Left ventricle myocardium inferior (tissue), 1 donor: ENCODE results near the gene CCDC57. TPM values are rescaled to one million over a fixed set of nuclear protein-coding genes. Genes with fewer than 3 reads are reported as not detected.

Source experiments
- DNase-seq: peaks from one replicate; pipeline ENCODE4 v3.0.0-alpha.2; 2020
- H3K27ac ChIP-seq: fragments of 200-600 bp; replicated peaks from 2 replicates; pipeline ENCODE4 v1.8.0; 2021
- H3K27me3 ChIP-seq: fragments of 200-600 bp; 2 replicates; pipeline ENCODE4 v1.8.0; 2021; ENCODE audit warnings: low read depth
- H3K36me3 ChIP-seq: fragments of 200-600 bp; 2 replicates; pipeline ENCODE4 v1.8.0; 2021
- H3K4me1 ChIP-seq: fragments of 200-600 bp; 2 replicates; pipeline ENCODE4 v1.8.0; 2021
- H3K4me3 ChIP-seq: fragments of 200-600 bp; 2 replicates; pipeline ENCODE4 v1.8.0; 2021; ENCODE audit warnings: mild to moderate bottlenecking, moderate library complexity
- H3K9me3 ChIP-seq: fragments of 200-600 bp; replicated peaks from 2 replicates; pipeline ENCODE4 v1.8.0; 2021
- CTCF ChIP-seq: fragments of 200-600 bp; IDR thresholded peaks from 2 replicates; pipeline ENCODE4 v1.8.0; 2021; ENCODE audit warnings: antibody characterized with exemption, mild to moderate bottlenecking, borderline replicate concordance
- intact Hi-C: fragments of 100-400 bp; cut with micrococcal nuclease; formaldehyde crosslinking; loops from one replicate; pipeline ENCODE4 v1.11.0; 2022
- total RNA-seq: library from RNA; stranded (reverse); fragmentation: NEBNext Ultra II Directional; extraction: Animal tissue kit (Norgen Biotek cat#: 25700); gene quantifications from one replicate; pipeline ENCODE4 v1.2.1, GENCODE V29; 2021
- donor health status: DM: no; HTN: yes; CAD: no; lungs with severe emphysema.

Gene CCDC57
- total RNA-seq, 1 donor from 2014 or later = 8.1 TPM

- Histone ChIP-seq H3K36me3 (peaks cover 43% of the 10 kb centered on the region), H3K27me3 (no peaks in the 10 kb centered on the region), H3K27ac (no peak overlapping the region), H3K4me3 (no peak overlapping the region), H3K9me3 (no peaks in the 10 kb centered on the region), H3K4me1 (no peaks in the 10 kb centered on the region)
- intact Hi-C loops = no loop called here
- TF ChIP-seq CTCF = no peak
- no peak for DNase-seq
Measured at GRCh38 chr17:82078433-82078832, 134.2 kb downstream of the CCDC57 start.

- no peaks in the 10 kb centered on the region for H3K9me3 ChIP-seq
- TF ChIP-seq CTCF = no peak
- peaks cover 37% of the 10 kb centered on the region for H3K36me3 ChIP-seq
- DNase-seq = no peak
- no peak overlapping the region for H3K27ac ChIP-seq
- intact Hi-C loops = no loop called here
- H3K4me3 ChIP-seq = no peak overlapping the region
- no peaks in the 10 kb centered on the region for H3K27me3 ChIP-seq
- no peaks in the 10 kb centered on the region for H3K4me1 ChIP-seq
Measured at GRCh38 chr17:82077617-82078358, 134.9 kb downstream of the CCDC57 start.

- DNase-seq = no peak
- Histone ChIP-seq H3K4me1 (no peaks in the 10 kb centered on the region), H3K27ac (no peak overlapping the region), H3K36me3 (peaks cover 29% of the 10 kb centered on the region), H3K9me3 (no peaks in the 10 kb centered on the region), H3K4me3 (no peak overlapping the region), H3K27me3 (no peaks in the 10 kb centered on the region)
- no peak for TF ChIP-seq CTCF
- intact Hi-C loops = no loop called here
Measured at GRCh38 chr17:82076785-82077591, 135.7 kb downstream of the CCDC57 start.

GRCh38 chr17:82076018-82076784 is 136.4 kb downstream of the CCDC57 start:
- no peak for TF ChIP-seq CTCF
- Histone ChIP-seq H3K4me3 (no peak overlapping the region), H3K27ac (no peak overlapping the region), H3K36me3 (peaks cover 23% of the 10 kb centered on the region), H3K27me3 (no peaks in the 10 kb centered on the region), H3K4me1 (no peaks in the 10 kb centered on the region), H3K9me3 (no peaks in the 10 kb centered on the region)
- intact Hi-C loops = no loop called here
- DNase-seq = no peak

GRCh38 chr17:82073446-82073845 is 139.2 kb downstream of the CCDC57 start:
- no peaks in the 10 kb centered on the region for H3K27me3 ChIP-seq
- no peaks in the 10 kb centered on the region for H3K4me1 ChIP-seq
- no peaks in the 10 kb centered on the region for H3K9me3 ChIP-seq
- intact Hi-C loops = no loop called here
- no peaks in the 10 kb centered on the region for H3K36me3 ChIP-seq
- DNase-seq = no peak
- no peak overlapping the region for H3K4me3 ChIP-seq
- TF ChIP-seq CTCF = no peak
- H3K27ac ChIP-seq = no peak overlapping the region
